Activated CD4-positive, alpha-beta T cell treated with anti-CD3 and anti-CD28 coated beads, Interleukin-2, amount 10 ng/mL, durations not matched to agents 7 days and 5 days (primary cell): ENCODE results near the gene PCDHGA5. TPM values are rescaled to one million over a fixed set of nuclear protein-coding genes. Genes with fewer than 3 reads are reported as not detected.
"Not testable (repeated sequence)": the region's sequence is repeated elsewhere in the genome, so short reads cannot be mapped to it uniquely, and the experiment has no call there.

ENCODE experiments used
- CTCF ChIA-PET: fragments of 350-600 bp; sonication (Branson Sonifier 250); formaldehyde crosslinking; loops from one replicate; lab custom pipeline; 2021; ENCODE audit warnings: antibody characterized with exemption; lab: Charles Lee
- POLR2A ChIA-PET: fragments of 350-600 bp; sonication (Branson Sonifier 250); formaldehyde crosslinking; loops from one replicate; lab custom pipeline; 2021; ENCODE audit warnings: antibody characterized with exemption; lab: Charles Lee
- DNase-seq: peaks from one replicate; pipeline ENCODE4 v3.0.0-alpha.2; 2020
- H3K27ac Mint-ChIP-seq: one replicate; pipeline ENCODE4 v1.8.0; 2021; ENCODE audit warnings: mild to moderate bottlenecking, moderate library complexity, mixed read lengths
- H3K27me3 Mint-ChIP-seq: one replicate; pipeline ENCODE4 v1.8.0; 2021; ENCODE audit warnings: mixed read lengths
- H3K36me3 Mint-ChIP-seq: one replicate; pipeline ENCODE4 v1.8.0; 2021; ENCODE audit warnings: low read depth, mixed read lengths
- H3K4me1 Mint-ChIP-seq: one replicate; pipeline ENCODE4 v1.8.0; 2021; ENCODE audit warnings: mixed read lengths
- H3K4me3 Mint-ChIP-seq: one replicate; pipeline ENCODE4 v1.8.0; 2021; ENCODE audit warnings: mild to moderate bottlenecking, moderate library complexity, mixed read lengths
- H3K9me3 Mint-ChIP-seq: one replicate; pipeline ENCODE4 v1.8.0; 2021; ENCODE audit warnings: mixed read lengths
- total RNA-seq, 2 experiments: library from RNA; stranded (reverse); gene quantifications; one replicate each; pipeline ENCODE4 v1.2.3, GENCODE V29; 2021

The PCDHGA5 gene
- total RNA-seq, 2 experiments from 2014 or later = 0.05 TPM; not detected in 1

GRCh38 chr5:141338538-141339306, 25.2 kb upstream of the PCDHGA5 start, which contains the start of gene PCDHGA2:
TSS of gene PCDHGA2 (plus strand) at chr5:141338760.
- no peak within 1 kb of the TSS for H3K4me3 Mint-ChIP-seq
- ChIA-PET POLR2A (no interaction called here), CTCF (interaction anchor here (0.7 to 2.9 kb wide), 5 partner anchors 8 to 82 kb away, joined by 3 to 17 read pairs (median 3); partner anchors contain the start of genes PCDHGA1, PCDHGA11, PCDHGB1 and TAF7)
- H3K4me1 Mint-ChIP-seq = no peaks in the 10 kb centered on the region
- H3K9me3 Mint-ChIP-seq = peaks cover 35% of the 10 kb centered on the region
- H3K36me3 Mint-ChIP-seq = peaks cover 7% of the 10 kb centered on the region
- peaks cover 43% of the 10 kb centered on the region for H3K27me3 Mint-ChIP-seq
- no peak for DNase-seq
- no peak within 1 kb of the TSS for H3K27ac Mint-ChIP-seq

GRCh38 chr5:141340781-141341354, 23.1 kb upstream of the PCDHGA5 start:
- Mint-ChIP-seq H3K27me3 (peaks cover 42% of the 10 kb centered on the region), H3K9me3 (peaks cover 35% of the 10 kb centered on the region)
- POLR2A ChIA-PET, H3K36me3 Mint-ChIP-seq, H3K4me3 Mint-ChIP-seq, H3K4me1 Mint-ChIP-seq, H3K27ac Mint-ChIP-seq, CTCF ChIA-PET, DNase-seq: not testable (repeated sequence)

GRCh38 chr5:141342773-141343172, 21.2 kb upstream of the PCDHGA5 start:
- peaks cover 35% of the 10 kb centered on the region for H3K9me3 Mint-ChIP-seq
- no peak overlapping the region for H3K4me3 Mint-ChIP-seq

DNA sequence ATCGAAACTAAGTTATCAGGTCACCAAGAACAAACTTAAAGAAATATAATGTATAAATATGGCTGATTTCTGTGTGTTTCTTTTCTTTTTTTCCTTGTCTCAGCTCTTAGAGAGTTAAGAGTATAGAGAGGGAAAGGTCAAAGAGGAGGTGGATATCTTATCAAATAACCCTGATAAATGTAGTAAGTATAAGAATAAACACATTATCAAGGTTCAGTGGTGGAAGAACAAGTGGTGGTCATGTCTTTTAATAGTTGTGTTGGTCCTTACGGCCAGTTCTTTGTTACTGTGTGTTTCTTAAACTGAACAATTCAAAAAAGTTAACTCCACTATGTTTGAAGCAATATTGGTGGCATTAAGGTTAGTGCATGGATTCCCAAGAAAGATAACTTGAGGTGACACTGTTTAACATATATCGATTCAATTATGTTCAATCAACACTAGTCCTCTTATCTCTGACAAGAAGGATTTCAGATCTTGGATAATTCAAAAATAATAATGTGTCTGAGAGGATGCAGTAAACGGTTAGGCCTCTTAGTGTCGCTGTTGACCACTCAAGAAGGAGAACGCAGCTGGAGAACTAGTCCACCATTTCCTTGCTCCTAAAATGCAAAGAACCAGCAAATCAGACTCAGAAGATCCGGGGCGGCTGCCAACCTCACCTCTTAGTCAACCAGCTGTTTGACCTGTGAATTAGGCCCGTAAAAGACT, 20.6 kb upstream of the PCDHGA5 start, which contains the start of gene PCDHGA3:
TSS of gene PCDHGA3 (plus strand) at position 588 of the 711 bp plus-strand sequence. CDS start 205 bp downstream, outside the sequence.
- no peak within 1 kb of the TSS for H3K27ac Mint-ChIP-seq
- peak within 1 kb of the TSS; percentile 60 for H3K4me3 Mint-ChIP-seq
- ChIA-PET CTCF (interaction anchor here (0.7 to 2.4 kb wide), 8 partner anchors 12 to 519 kb away, joined by 3 to 7 read pairs (median 4); partner anchors contain the start of genes PCDHGA12, PCDHGA4, PCDHGB3 and PCDHGB6), POLR2A (no interaction called here)
- H3K27me3 Mint-ChIP-seq = peaks cover 28% of the 10 kb centered on the region
- H3K4me1 Mint-ChIP-seq = no peaks in the 10 kb centered on the region
- H3K36me3 Mint-ChIP-seq = peaks cover 7% of the 10 kb centered on the region
- H3K9me3 Mint-ChIP-seq = peaks cover 29% of the 10 kb centered on the region
- DNase-seq = peak; percentile 28

More at GRCh38 chr5:141342773-141343172, 21.2 kb upstream of the PCDHGA5 start:
- POLR2A ChIA-PET = no interaction called here
- Mint-ChIP-seq H3K27me3 (peaks cover 34% of the 10 kb centered on the region), H3K36me3 (peaks cover 7% of the 10 kb centered on the region), H3K27ac (no peak overlapping the region), H3K4me1 (no peaks in the 10 kb centered on the region)
- CTCF ChIA-PET = interaction anchor here (1.1 to 1.4 kb wide), 2 partner anchors 12 to 88 kb away, joined by 3 read pairs; partner anchors contain the start of genes PCDHGA12 and PCDHGA4
- no peak for DNase-seq

- peaks cover 24% of the 10 kb centered on the region for H3K27me3 Mint-ChIP-seq
- POLR2A ChIA-PET = no interaction called here
- H3K36me3 Mint-ChIP-seq = peaks cover 7% of the 10 kb centered on the region
- H3K4me1 Mint-ChIP-seq = no peaks in the 10 kb centered on the region
- peaks cover 26% of the 10 kb centered on the region for H3K9me3 Mint-ChIP-seq
- H3K4me3 Mint-ChIP-seq = peak overlapping the region; percentile 60
- CTCF ChIA-PET = interaction anchor here (0.7 to 2.4 kb wide), 7 partner anchors 12 to 520 kb away, joined by 3 to 7 read pairs (median 4); partner anchors contain the start of genes PCDHGA4, PCDHGB3 and PCDHGB6
- no peak for DNase-seq
- H3K27ac Mint-ChIP-seq = no peak overlapping the region
These were observed 20.0 kb upstream of the PCDHGA5 start for GRCh38 chr5:141343953-141344463.

DNA sequence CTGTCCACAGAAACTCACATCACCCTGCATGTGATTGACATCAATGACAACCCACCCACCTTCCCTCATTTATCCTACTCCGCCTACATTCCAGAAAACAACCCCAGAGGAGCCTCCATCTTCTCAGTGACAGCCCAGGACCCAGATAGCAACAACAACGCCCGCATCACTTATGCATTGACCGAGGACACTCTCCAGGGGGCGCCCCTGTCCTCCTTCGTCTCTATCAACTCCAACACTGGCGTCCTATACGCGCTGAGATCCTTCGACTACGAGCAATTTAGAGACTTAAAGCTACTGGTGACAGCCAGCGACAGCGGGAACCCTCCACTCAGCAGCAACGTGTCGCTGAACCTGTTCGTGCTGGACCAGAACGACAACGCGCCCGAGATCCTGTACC, 18.6 kb upstream of the PCDHGA5 start:
- Mint-ChIP-seq H3K4me1 (no peaks in the 10 kb centered on the region), H3K9me3 (peaks cover 22% of the 10 kb centered on the region), H3K27ac (no peak overlapping the region), H3K27me3 (peaks cover 23% of the 10 kb centered on the region), H3K36me3 (peaks cover 3% of the 10 kb centered on the region), H3K4me3 (no peak overlapping the region)
- POLR2A ChIA-PET = no interaction called here
- DNase-seq = no peak
- CTCF ChIA-PET = interaction anchor here (2.4 kb wide), 1 partner anchor 10 kb away, joined by 7 read pairs; the partner anchor contains the start of gene PCDHGA4

DNA sequence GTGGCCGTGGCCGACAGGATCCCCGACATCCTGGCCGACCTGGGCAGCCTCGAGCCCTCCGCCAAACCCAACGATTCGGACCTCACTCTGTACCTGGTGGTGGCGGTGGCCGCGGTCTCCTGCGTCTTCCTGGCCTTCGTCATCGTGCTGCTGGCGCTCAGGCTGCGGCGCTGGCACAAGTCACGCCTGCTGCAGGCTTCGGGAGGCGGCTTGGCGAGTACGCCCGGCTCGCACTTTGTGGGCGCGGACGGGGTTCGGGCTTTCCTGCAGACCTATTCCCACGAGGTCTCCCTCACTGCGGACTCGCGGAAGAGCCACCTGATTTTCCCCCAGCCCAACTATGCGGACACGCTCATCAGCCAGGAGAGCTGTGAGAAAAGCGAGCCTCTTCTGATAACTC, 17.9 kb upstream of the PCDHGA5 start:
- H3K27me3 Mint-ChIP-seq = peaks cover 29% of the 10 kb centered on the region
- H3K36me3 Mint-ChIP-seq, CTCF ChIA-PET, H3K4me3 Mint-ChIP-seq, H3K4me1 Mint-ChIP-seq, DNase-seq, H3K27ac Mint-ChIP-seq, POLR2A ChIA-PET: not testable (repeated sequence)
- peaks cover 23% of the 10 kb centered on the region for H3K9me3 Mint-ChIP-seq

DNA sequence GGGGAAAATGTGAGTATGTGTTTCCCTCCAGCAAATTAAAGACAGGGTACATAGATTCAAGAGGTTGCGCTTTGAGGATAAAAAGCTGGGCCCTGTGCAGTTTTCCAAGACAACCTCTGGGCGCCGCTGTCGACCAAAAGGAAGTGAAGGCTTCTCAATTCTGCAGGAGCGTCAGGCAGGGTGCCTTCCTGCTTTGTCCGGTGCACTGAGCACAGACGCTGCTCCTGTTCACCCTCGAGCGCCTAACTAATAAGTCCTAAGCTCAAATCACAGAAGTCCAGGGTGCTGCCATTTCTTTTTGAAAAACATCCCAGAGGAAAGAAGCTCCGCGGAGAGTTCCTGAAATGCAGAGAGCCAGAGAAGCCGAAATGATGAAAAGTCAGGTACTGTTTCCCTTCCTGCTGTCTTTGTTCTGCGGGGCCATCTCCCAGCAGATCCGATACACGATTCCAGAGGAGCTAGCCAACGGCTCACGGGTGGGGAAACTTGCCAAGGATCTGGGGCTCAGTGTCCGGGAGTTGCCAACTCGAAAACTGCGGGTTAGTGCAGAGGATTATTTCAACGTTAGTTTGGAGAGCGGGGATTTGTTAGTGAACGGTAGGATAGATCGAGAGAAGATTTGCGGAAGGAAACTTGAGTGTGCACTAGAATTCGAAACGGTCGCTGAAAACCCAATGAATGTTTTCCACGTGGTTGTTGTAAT, 13.9 kb upstream of the PCDHGA5 start, which contains the start of gene PCDHGB1:
TSS of gene PCDHGB1 (plus strand) at position 183 of the 703 bp plus-strand sequence. CDS start at position 345, 162 bp downstream.
- H3K4me3 Mint-ChIP-seq = no peak within 1 kb of the TSS
- peaks cover 24% of the 10 kb centered on the region for H3K27me3 Mint-ChIP-seq
- CTCF ChIA-PET = interaction anchor here (0.6 to 2.3 kb wide), 8 partner anchors 10 to 1558 kb away, joined by 3 to 9 read pairs (median 3); partner anchors contain the start of genes PCDHGB2 and TAF7

DNA sequence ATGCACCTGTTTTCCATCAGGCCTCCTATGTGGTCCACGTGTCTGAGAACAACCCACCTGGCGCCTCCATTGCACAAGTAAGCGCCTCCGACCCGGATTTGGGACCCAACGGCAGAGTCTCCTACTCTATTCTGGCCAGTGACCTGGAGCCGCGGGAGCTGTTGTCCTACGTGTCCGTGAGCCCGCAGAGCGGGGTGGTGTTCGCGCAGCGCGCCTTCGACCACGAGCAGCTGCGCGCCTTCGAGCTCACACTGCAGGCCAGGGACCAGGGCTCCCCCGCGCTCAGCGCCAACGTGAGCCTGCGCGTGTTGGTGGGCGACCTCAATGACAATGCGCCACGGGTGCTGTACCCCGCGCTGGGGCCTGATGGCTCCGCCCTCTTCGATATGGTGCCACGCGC, 12.4 kb upstream of the PCDHGA5 start:
- CTCF ChIA-PET = interaction anchor here (1.0 kb wide), 1 partner anchor 19 kb away, joined by 4 read pairs; no protein-coding TSS in a partner anchor
- no peak for DNase-seq
- Mint-ChIP-seq H3K36me3 (peaks cover 3% of the 10 kb centered on the region), H3K27me3 (peaks cover 28% of the 10 kb centered on the region), H3K4me3 (no peak overlapping the region), H3K4me1 (no peaks in the 10 kb centered on the region), H3K27ac (no peak overlapping the region), H3K9me3 (peaks cover 23% of the 10 kb centered on the region)
- POLR2A ChIA-PET = no interaction called here

More for the DNA sequence above, 13.9 kb upstream of the PCDHGA5 start, which contains the start of gene PCDHGB1:
- POLR2A ChIA-PET = no interaction called here
- peak; percentile 40 for DNase-seq
- H3K36me3 Mint-ChIP-seq = peaks cover 3% of the 10 kb centered on the region
- H3K4me1 Mint-ChIP-seq = no peaks in the 10 kb centered on the region
- H3K9me3 Mint-ChIP-seq = peaks cover 21% of the 10 kb centered on the region
- no peak within 1 kb of the TSS for H3K27ac Mint-ChIP-seq

DNA sequence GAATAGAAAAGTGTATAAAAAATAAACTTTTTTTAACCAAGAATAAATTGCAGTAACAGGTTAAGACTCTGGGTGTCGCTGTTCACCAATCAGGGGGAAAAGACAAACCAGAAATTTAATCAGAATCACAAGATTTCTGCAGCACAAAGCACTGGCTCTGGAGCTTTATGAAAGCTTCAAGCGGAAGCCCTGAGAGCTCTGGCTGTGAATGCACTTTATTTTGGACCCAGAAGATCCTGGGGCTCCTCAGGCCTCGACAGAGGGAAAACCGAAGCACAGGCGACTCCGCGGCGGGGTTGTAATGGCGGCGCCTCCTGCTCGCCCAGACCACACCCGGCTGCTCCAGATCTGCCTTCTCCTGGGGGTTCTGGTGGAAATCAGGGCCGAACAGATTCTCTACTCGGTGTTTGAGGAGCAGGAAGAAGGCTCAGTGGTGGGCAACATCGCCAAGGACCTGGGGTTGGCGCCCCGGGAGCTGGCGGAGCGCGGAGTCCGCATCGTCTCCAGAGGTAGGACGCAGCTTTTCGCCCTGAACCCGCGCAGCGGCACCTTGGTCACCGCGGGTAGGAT, 9.0 kb upstream of the PCDHGA5 start, which contains the start of gene PCDHGA4:
TSS of gene PCDHGA4 (plus strand) at position 122 of the 570 bp plus-strand sequence. CDS start at position 209, 87 bp downstream.
- H3K4me1 Mint-ChIP-seq = peaks cover 2% of the 10 kb centered on the region
- H3K27ac Mint-ChIP-seq = no peak within 1 kb of the TSS
- ChIA-PET POLR2A (no interaction called here), CTCF (interaction anchor here (1.0 to 2.4 kb wide), 5 partner anchors 9 to 152 kb away, joined by 3 to 7 read pairs (median 3); partner anchors contain the start of genes PCDHGA3, PCDHGA5 and PCDHGB7)
- H3K36me3 Mint-ChIP-seq = peaks cover 3% of the 10 kb centered on the region
- peaks cover 33% of the 10 kb centered on the region for H3K27me3 Mint-ChIP-seq
- H3K9me3 Mint-ChIP-seq = peaks cover 28% of the 10 kb centered on the region
- no peak within 1 kb of the TSS for H3K4me3 Mint-ChIP-seq
- DNase-seq = no peak

DNA sequence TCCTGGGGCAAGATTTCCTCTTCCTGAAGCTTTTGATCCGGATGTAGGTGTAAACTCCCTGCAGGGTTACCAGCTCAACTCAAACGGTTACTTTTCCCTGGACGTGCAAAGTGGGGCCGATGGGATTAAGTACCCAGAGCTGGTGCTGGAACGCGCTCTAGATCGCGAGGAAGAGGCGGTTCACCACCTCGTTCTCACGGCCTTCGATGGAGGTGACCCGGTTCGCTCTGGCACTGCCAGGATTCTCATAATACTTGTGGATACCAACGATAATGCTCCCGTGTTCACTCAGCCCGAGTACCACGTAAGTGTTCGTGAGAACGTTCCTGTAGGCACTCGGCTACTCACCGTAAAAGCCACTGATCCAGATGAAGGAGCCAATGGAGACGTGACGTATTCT, 8.3 kb upstream of the PCDHGA5 start:
- POLR2A ChIA-PET = no interaction called here
- Mint-ChIP-seq H3K4me3 (no peak overlapping the region), H3K36me3 (peaks cover 3% of the 10 kb centered on the region), H3K27ac (no peak overlapping the region), H3K4me1 (peaks cover 2% of the 10 kb centered on the region), H3K27me3 (peaks cover 34% of the 10 kb centered on the region), H3K9me3 (peaks cover 28% of the 10 kb centered on the region)
- DNase-seq = no peak
- CTCF ChIA-PET = interaction anchor here (0.6 to 2.4 kb wide), 7 partner anchors 8 to 151 kb away, joined by 3 to 7 read pairs (median 3); partner anchors contain the start of genes PCDHGA3, PCDHGA5 and PCDHGB7
